ENCODE data around the gene ITGA11. TPM values are rescaled to one million over a fixed set of nuclear protein-coding genes. Genes with fewer than 3 reads are reported as not detected.

ITGA11 gene
- total and polyA plus RNA-seq, 12 donors: 1.4 to 25.9 (median 12.3) TPM

- H3K9me3 ChIP-seq: peaks cover 0 to 7% (median 0%) of the 10 kb centered on the region in 11 donors
- ATAC-seq (peak in 1 of 8 donors; percentile 33), DNase-seq (no peak)
- no peak overlapping the region for H3K4me3 ChIP-seq
- TF ChIP-seq, protein P1, sequence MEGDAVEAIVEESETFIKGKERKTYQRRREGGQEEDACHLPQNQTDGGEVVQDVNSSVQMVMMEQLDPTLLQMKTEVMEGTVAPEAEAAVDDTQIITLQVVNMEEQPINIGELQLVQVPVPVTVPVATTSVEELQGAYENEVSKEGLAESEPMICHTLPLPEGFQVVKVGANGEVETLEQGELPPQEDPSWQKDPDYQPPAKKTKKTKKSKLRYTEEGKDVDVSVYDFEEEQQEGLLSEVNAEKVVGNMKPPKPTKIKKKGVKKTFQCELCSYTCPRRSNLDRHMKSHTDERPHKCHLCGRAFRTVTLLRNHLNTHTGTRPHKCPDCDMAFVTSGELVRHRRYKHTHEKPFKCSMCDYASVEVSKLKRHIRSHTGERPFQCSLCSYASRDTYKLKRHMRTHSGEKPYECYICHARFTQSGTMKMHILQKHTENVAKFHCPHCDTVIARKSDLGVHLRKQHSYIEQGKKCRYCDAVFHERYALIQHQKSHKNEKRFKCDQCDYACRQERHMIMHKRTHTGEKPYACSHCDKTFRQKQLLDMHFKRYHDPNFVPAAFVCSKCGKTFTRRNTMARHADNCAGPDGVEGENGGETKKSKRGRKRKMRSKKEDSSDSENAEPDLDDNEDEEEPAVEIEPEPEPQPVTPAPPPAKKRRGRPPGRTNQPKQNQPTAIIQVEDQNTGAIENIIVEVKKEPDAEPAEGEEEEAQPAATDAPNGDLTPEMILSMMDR (IDR thresholded peaks at IDR 0.05): no peak
- intact Hi-C loops (cut with DNase I): no loop called here
- peaks cover 0 to 11% (median 0%) of the 10 kb centered on the region in 9 donors for H3K4me1 ChIP-seq
- WGBS, 2 donors: 75 to 79% methylated on average over 6 of the region's 6 CpGs
- no peaks in the 10 kb centered on the region for H3K36me3 ChIP-seq
- H3K27ac ChIP-seq: no peak overlapping the region
- peaks cover 0 to 11% (median 0%) of the 10 kb centered on the region in 7 donors for H3K27me3 ChIP-seq
Measured at GRCh38 chr15:68465861-68466560, 34.0 kb upstream of the ITGA11 start.

DNA sequence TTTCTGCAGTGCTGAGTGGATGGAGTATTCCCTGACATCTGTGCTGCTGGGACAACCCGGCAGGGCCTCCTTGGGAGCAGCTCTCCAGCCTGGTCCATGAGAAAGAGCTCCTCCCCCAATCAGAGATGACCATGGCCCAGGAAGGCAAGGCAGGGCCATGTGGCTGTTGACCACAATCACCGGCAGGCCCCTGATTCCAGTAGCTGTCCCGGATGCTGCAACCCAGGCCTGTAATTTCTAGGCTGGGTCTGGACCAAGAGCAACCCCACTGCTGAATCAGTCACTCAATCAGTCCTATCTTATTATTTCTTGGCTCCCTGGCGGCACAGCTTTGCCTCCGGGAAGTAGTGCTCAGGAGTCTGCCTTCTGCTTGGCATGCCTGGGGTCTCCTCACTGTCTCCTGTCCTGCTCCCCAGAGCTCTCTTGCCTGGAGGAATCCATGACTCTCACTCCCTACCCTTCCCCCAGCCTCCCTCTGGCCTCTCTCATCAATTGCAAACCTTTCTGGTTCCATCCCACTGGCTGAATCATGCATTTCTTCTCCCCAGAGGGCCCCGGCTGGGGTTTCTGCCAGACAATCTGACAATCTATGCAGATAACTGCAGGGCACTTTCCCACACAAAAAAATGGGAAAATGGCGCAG, 32.6 kb upstream of the ITGA11 start:
- TF ChIP-seq, protein P1 (IDR thresholded peaks at IDR 0.05): no peak
- no peaks in the 10 kb centered on the region for H3K36me3 ChIP-seq
- WGBS, 2 donors: 74 to 77% methylated on average over 7 of the region's 7 CpGs
- H3K9me3 ChIP-seq: peaks cover 0 to 15% (median 0%) of the 10 kb centered on the region in 11 donors
- H3K4me1 ChIP-seq: peaks cover 0 to 11% (median 0%) of the 10 kb centered on the region in 9 donors
- no peak overlapping the region for H3K4me3 ChIP-seq
- ATAC-seq (no peak), DNase-seq (no peak)
- peaks cover 0 to 11% (median 0%) of the 10 kb centered on the region in 7 donors for H3K27me3 ChIP-seq
- intact Hi-C loops (cut with DNase I): no loop called here
- H3K27ac ChIP-seq: no peak overlapping the region

GRCh38 chr15:68463996-68464395, 32.0 kb upstream of the ITGA11 start:
- Histone ChIP-seq H3K4me1 (peaks cover 0 to 11% (median 0%) of the 10 kb centered on the region in 9 donors), H3K36me3 (no peaks in the 10 kb centered on the region), H3K4me3 (no peak overlapping the region), H3K27ac (no peak overlapping the region), H3K9me3 (peaks cover 0 to 15% (median 0%) of the 10 kb centered on the region in 11 donors), H3K27me3 (peaks cover 0 to 11% (median 0%) of the 10 kb centered on the region in 7 donors)
- DNase-seq (no peak), ATAC-seq (no peak)
- TF ChIP-seq, protein P1 (IDR thresholded peaks at IDR 0.05): no peak
- 67 to 77% methylated on average over 3 of the region's 3 CpGs for WGBS, 2 donors
- intact Hi-C loops (cut with DNase I): no loop called here

GRCh38 chr15:68463444-68463843, 31.5 kb upstream of the ITGA11 start:
- H3K27me3 ChIP-seq: peaks cover 0 to 11% (median 0%) of the 10 kb centered on the region in 7 donors
- no peak overlapping the region for H3K4me3 ChIP-seq
- H3K36me3 ChIP-seq: no peaks in the 10 kb centered on the region
- no peak for ATAC-seq
- TF ChIP-seq, protein P1 (IDR thresholded peaks at IDR 0.05): no peak
- H3K4me1 ChIP-seq: peaks cover 0 to 11% (median 0%) of the 10 kb centered on the region in 9 donors
- intact Hi-C loops (cut with DNase I): no loop called here
- no peak overlapping the region for H3K27ac ChIP-seq
- WGBS, 2 donors: 86 to 88% methylated on average over 5 of the region's 5 CpGs
- peaks cover 0 to 15% (median 0%) of the 10 kb centered on the region in 11 donors for H3K9me3 ChIP-seq
- no peak for DNase-seq
